Mesothelial cell of epicardium (in vitro differentiated cells): ENCODE data around the gene NUP210. TPM values are rescaled to one million over a fixed set of nuclear protein-coding genes. Genes with fewer than 3 reads are reported as not detected.
A peak's percentile ranks its signal among the peaks of the same experiment; 100 is the strongest.

Experiments
- DNase-seq, 2 experiments: peaks; one replicate each; pipeline ENCODE4 v3.0.0; 2021; ENCODE audit warnings: low spot score in 2 of 2; ENCODE audit not compliant: unreplicated experiment in 2 of 2
- H3K27ac Mint-ChIP-seq: 2 replicates; pipeline ENCODE4 v1.8.0; 2021; ENCODE audit warnings: mixed read lengths
- H3K27me3 Mint-ChIP-seq: 2 replicates; pipeline ENCODE4 v1.8.0; 2021; ENCODE audit warnings: low read depth, mixed read lengths
- H3K36me3 Mint-ChIP-seq: 2 replicates; pipeline ENCODE4 v1.8.0; 2021; ENCODE audit warnings: mixed read lengths
- H3K4me1 Mint-ChIP-seq: 2 replicates; pipeline ENCODE4 v1.8.0; 2021; ENCODE audit warnings: mixed read lengths
- H3K4me3 Mint-ChIP-seq: 2 replicates; pipeline ENCODE4 v1.8.0; 2021; ENCODE audit warnings: mild to moderate bottlenecking, moderate library complexity, mixed read lengths
- H3K9me3 Mint-ChIP-seq: 2 replicates; pipeline ENCODE4 v1.8.0; 2021; ENCODE audit warnings: mixed read lengths
- total RNA-seq: library from RNA; stranded (reverse); gene quantifications from 3 replicates; pipeline ENCODE4 v1.2.1, GENCODE V29; 2021
- TF ChIP-seq, protein P1 (sequence below): fragments of 200-600 bp; sonication (generic); IDR thresholded peaks from one replicate; pipeline ENCODE4 v1.5.0; 2021; ENCODE audit warnings: antibody characterized with exemption; ENCODE audit not compliant: unreplicated experiment

Gene NUP210
- total RNA-seq, 1 donor from 2014 or later = 27.9 TPM

DNA sequence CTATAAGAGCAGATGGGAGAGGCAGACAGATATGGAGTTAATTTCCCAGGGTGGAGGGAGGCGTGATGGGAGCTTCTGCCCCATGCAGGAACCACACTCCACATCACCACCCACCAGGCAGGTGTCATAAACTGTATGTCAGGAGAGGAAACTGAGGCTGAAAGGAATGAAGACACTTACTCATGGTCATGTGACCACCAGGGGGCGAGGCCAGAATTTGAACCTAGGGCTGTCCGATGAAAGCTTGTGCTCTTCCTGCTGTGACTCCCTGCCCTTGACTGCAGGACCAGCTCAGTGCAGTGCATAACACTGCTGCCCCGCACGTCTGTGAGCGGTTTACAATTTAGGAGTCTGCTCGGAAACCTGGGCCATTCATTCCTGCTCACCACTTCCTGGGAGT, 28.8 kb downstream of the NUP210 start:
- Mint-ChIP-seq H3K4me1 (no peaks in the 10 kb centered on the region), H3K9me3 (no peaks in the 10 kb centered on the region), H3K27ac (no peak overlapping the region), H3K36me3 (peaks cover 19% of the 10 kb centered on the region), H3K4me3 (no peak overlapping the region), H3K27me3 (no peaks in the 10 kb centered on the region)
- DNase-seq = no peak
- TF ChIP-seq, protein P1, sequence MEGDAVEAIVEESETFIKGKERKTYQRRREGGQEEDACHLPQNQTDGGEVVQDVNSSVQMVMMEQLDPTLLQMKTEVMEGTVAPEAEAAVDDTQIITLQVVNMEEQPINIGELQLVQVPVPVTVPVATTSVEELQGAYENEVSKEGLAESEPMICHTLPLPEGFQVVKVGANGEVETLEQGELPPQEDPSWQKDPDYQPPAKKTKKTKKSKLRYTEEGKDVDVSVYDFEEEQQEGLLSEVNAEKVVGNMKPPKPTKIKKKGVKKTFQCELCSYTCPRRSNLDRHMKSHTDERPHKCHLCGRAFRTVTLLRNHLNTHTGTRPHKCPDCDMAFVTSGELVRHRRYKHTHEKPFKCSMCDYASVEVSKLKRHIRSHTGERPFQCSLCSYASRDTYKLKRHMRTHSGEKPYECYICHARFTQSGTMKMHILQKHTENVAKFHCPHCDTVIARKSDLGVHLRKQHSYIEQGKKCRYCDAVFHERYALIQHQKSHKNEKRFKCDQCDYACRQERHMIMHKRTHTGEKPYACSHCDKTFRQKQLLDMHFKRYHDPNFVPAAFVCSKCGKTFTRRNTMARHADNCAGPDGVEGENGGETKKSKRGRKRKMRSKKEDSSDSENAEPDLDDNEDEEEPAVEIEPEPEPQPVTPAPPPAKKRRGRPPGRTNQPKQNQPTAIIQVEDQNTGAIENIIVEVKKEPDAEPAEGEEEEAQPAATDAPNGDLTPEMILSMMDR = peak; percentile 57

DNA sequence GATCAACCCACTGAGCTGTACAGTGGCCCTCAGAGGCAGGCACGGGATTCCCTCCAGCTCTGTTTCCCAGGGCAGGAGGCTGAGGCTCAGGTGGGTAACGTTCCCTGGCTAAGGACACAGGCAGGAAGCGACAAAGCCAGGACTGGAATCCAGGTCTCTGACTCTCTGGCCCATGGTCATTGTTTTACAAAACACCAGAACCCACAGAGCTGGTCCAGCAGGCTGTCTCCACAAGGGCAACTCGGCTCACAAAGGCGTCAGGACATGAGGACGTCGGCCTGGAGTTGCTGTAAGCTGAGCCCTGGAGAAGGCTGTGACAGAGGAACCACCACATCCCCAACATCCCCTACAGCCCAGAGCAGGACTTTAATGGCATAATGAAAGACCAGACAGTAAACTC, 30.7 kb downstream of the NUP210 start:
- TF ChIP-seq, protein P1 = no peak
- Mint-ChIP-seq H3K4me3 (no peak overlapping the region), H3K4me1 (no peaks in the 10 kb centered on the region), H3K27ac (no peak overlapping the region), H3K27me3 (no peaks in the 10 kb centered on the region), H3K9me3 (no peaks in the 10 kb centered on the region), H3K36me3 (peaks cover 14% of the 10 kb centered on the region)
- no peak for DNase-seq

DNA sequence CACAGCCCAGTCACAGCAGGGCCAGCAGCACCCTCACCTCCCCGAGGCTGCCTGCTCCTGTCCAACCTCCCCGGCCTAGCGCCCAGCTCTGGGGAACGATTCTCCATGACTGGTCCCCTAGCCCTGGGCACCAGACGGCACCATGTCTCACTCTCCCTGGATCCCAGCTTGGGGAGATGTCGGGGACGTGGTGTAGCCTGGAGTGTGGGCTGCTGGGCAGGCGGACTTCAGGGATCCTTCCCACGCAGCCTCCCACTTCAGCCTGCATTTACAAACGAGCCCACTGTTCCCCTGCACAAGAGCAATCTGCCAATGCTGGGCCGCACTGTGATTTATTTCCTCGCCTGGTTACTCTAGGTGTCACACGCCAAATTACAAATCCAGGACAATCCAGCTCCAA, 31.3 kb downstream of the NUP210 start:
- Mint-ChIP-seq H3K4me1 (no peaks in the 10 kb centered on the region), H3K4me3 (no peak overlapping the region), H3K27ac (no peak overlapping the region), H3K36me3 (peaks cover 12% of the 10 kb centered on the region), H3K9me3 (no peaks in the 10 kb centered on the region), H3K27me3 (no peaks in the 10 kb centered on the region)
- DNase-seq = no peak
- TF ChIP-seq, protein P1 = no peak

DNA sequence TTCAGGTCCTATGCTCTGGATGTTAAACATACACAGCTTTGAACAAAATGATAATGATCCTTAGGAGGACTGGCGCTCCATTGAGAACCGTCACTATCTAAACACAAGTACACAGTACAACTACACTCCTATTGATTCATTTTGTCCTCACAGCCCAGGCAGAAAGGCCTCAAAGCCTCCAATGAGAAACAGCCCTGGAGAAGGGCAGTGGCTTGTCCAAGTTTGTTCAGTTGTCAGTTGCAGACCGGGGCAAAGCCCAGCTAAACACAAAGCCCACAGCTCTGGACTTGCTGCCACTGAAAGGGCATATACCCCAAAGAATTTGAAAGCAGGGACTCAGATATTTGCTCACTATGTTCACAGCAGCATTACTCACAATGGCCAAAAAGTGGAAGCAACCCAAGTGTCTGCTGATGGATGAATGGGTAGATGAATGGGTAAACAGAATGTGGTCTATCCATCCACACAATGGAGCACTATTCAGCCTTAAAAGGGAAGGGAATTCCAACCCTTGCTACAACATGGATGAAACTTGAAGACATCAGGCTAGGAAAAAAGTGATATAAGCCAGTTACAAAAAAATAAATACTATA, 34.7 kb downstream of the NUP210 start:
- no peak for DNase-seq
- Mint-ChIP-seq H3K27ac (no peak overlapping the region), H3K36me3 (peaks cover 12% of the 10 kb centered on the region), H3K4me1 (no peaks in the 10 kb centered on the region), H3K4me3 (no peak overlapping the region), H3K27me3 (no peaks in the 10 kb centered on the region), H3K9me3 (no peaks in the 10 kb centered on the region)
- TF ChIP-seq, protein P1 = no peak

DNA sequence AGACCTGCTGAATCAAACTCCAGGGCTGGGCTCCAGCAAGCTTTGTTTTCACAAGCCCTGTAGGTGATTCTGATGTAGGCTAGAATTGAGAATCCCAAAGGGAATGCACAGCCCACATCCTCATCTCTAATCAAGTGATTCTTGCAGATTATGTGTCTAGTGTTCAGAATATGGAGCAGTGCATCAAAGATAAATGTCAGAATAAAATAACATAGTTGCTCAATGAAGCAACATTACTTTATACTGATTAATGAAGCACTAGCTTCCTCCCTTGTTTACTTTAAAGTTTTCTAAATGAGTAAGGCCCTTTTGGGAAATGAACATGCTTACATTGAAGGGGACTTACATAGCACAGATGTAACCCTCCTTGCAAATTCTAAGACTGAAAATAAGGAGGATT, 39.2 kb downstream of the NUP210 start:
- peaks cover 3% of the 10 kb centered on the region for H3K4me1 Mint-ChIP-seq

More for the DNA sequence above, 39.2 kb downstream of the NUP210 start:
- H3K4me3 Mint-ChIP-seq = no peak overlapping the region
- no peaks in the 10 kb centered on the region for H3K27me3 Mint-ChIP-seq
- TF ChIP-seq, protein P1 = no peak
- DNase-seq = no peak
- H3K9me3 Mint-ChIP-seq = no peaks in the 10 kb centered on the region
- peaks cover 4% of the 10 kb centered on the region for H3K36me3 Mint-ChIP-seq
- H3K27ac Mint-ChIP-seq = no peak overlapping the region
